SKM-1 treated with dmso at 0.1 percent for 144 hours (cell line): ENCODE data around the gene GOLGA6L2.

Source experiments
- DNase-seq: peaks from one replicate; lab custom pipeline; 2025; ENCODE audit not compliant: unreplicated experiment; lab: John Stamatoyannopoulos, UW

GOLGA6L2 gene

DNA sequence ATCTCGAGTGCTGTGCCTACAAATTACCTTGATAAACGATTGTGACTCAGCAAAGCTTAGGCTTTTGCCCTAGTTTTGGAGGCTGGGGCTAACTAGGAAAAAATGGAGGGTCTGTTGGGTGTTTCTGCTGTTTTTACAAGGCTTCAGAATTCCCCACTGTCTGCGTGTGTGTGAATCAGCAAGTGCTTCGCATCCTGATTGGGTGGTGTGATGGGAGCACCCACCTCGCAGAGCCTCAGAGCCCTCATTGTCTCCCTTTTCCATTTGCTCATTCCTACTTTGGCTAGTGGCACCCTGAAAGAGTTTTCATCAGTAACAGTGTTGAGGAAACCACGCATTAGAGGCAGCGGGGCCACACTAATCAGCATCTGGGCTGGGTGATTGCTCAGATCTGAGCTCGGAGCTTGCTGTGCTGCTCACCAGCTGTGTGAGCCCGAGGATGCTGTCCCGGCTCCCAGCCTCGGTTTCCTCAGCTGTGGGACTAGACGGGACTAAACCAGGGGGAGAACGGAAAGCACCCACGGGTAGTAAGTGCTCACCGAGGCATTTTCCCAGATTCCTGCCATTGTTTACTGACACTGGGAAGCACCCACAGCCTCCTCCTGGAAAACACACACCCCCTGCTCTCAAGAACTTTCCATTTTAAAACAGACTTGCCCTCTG lies 51.9 kb downstream of the GOLGA6L2 start:
- DNase-seq: no peak
